ENCODE results near the gene B3GNT5.

B3GNT5 gene

GRCh38 chr3:183284570-183284969, 31.5 kb downstream of the B3GNT5 start:
- TF ChIP-seq, protein P1, sequence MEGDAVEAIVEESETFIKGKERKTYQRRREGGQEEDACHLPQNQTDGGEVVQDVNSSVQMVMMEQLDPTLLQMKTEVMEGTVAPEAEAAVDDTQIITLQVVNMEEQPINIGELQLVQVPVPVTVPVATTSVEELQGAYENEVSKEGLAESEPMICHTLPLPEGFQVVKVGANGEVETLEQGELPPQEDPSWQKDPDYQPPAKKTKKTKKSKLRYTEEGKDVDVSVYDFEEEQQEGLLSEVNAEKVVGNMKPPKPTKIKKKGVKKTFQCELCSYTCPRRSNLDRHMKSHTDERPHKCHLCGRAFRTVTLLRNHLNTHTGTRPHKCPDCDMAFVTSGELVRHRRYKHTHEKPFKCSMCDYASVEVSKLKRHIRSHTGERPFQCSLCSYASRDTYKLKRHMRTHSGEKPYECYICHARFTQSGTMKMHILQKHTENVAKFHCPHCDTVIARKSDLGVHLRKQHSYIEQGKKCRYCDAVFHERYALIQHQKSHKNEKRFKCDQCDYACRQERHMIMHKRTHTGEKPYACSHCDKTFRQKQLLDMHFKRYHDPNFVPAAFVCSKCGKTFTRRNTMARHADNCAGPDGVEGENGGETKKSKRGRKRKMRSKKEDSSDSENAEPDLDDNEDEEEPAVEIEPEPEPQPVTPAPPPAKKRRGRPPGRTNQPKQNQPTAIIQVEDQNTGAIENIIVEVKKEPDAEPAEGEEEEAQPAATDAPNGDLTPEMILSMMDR (IDR thresholded peaks at IDR 0.05; ENCODE audit: extremely low read depth, insufficient read depth, missing control alignments), result no peak
- no peak for DNase-seq (ENCODE audit: low spot score)
- in situ Hi-C loops (cut with MboI; ENCODE audit: low pct_unique_long_range_greater_than_20kb, low sequenced_read_pairs, unreplicated experiment), result no loop called here

DNA sequence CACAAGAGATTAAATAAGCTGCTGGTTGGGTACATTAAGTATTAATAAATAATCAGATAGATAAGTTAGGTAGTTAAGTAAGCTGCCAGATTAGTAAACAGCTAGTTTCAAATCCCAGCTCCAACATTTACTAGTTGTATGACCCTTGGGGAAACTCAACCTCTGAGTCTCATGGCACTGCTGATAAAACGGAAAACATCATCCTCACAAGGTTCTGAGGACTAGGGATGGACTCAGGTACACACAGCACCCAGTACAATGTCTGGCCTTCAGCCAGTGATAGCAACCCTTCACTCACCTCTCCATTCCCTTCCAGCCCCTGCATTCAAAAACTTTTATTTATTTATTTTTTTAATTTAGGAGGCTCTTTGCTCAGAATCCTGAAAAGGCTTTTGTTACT, 32.3 kb downstream of the B3GNT5 start:
- TF ChIP-seq, protein P1 (IDR thresholded peaks at IDR 0.05; ENCODE audit: extremely low read depth, insufficient read depth, missing control alignments), result no peak
- DNase-seq (ENCODE audit: low spot score), result no peak
- in situ Hi-C loops (cut with MboI; ENCODE audit: low pct_unique_long_range_greater_than_20kb, low sequenced_read_pairs, unreplicated experiment), result no loop called here

GRCh38 chr3:183285828-183286457, 32.9 kb downstream of the B3GNT5 start:
- in situ Hi-C loops (cut with MboI; ENCODE audit: low pct_unique_long_range_greater_than_20kb, low sequenced_read_pairs, unreplicated experiment), result no loop called here
- TF ChIP-seq, protein P1 (IDR thresholded peaks at IDR 0.05; ENCODE audit: extremely low read depth, insufficient read depth, missing control alignments), result no peak
- DNase-seq (ENCODE audit: low spot score), result peak; percentile 77

GRCh38 chr3:183287301-183287971, 34.4 kb downstream of the B3GNT5 start:
- in situ Hi-C loops (cut with MboI; ENCODE audit: low pct_unique_long_range_greater_than_20kb, low sequenced_read_pairs, unreplicated experiment), result no loop called here
- TF ChIP-seq, protein P1 (IDR thresholded peaks at IDR 0.05; ENCODE audit: extremely low read depth, insufficient read depth, missing control alignments), result no peak
- no peak for DNase-seq (ENCODE audit: low spot score)

DNA sequence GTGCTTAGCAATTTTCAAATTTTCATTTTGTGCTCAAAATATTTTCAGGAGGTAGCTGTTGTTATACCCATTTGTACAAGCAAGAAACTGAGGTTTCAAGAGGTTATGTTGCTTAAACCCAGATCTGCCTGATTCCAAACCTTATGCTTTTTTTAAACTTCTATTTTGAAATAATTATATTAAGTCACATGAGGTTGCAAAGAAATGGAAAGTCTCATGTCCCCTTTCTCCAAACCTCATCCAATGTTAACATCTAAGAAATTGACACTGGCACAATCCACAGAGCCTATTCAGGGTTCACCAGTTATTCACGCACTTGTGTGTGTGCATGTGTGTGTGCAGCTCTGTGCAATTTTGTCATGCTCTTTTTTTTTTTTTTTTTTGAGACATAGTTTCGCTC, 35.1 kb downstream of the B3GNT5 start:
- in situ Hi-C loops (cut with MboI; ENCODE audit: low pct_unique_long_range_greater_than_20kb, low sequenced_read_pairs, unreplicated experiment), result no loop called here
- no peak for DNase-seq (ENCODE audit: low spot score)
- TF ChIP-seq, protein P1 (IDR thresholded peaks at IDR 0.05; ENCODE audit: extremely low read depth, insufficient read depth, missing control alignments), result no peak

DNA sequence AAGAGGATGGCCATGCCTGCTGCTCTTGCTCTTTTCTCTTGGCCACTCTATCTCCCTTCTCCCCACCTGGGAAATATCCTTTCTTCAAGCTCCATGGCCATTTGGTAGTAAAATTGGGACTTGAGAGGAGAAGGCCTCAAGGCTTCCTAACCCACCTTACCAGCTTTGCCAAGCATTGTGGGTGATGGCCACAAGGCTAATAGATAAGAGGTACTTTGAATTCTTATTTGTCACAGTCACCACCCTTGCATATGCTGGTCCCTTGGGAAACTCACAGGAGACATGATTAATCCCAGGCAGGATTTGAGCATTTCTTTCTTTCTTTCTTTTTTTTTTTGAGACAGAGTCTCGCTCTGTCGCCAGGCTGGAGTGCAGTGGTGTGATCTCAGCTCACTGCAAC, 37.2 kb downstream of the B3GNT5 start:
- TF ChIP-seq, protein P1 (IDR thresholded peaks at IDR 0.05; ENCODE audit: extremely low read depth, insufficient read depth, missing control alignments), result no peak
- in situ Hi-C loops (cut with MboI; ENCODE audit: low pct_unique_long_range_greater_than_20kb, low sequenced_read_pairs, unreplicated experiment), result no loop called here
- no peak for DNase-seq (ENCODE audit: low spot score)

Data from GM13977 (cell line).